GM12875 (cell line): Measurements from ENCODE around the gene MRTFB.

Source experiments
- H3K4me3 ChIP-seq: one replicate; pipeline ENCODE4 v1.5.1; 2011; ENCODE audit warnings: low read depth, low read length, control low read depth
- TF ChIP-seq, protein P1 (sequence below): IDR thresholded peaks from 2 replicates; pipeline ENCODE4 v1.5.1; 2011; ENCODE audit warnings: low read depth, mild to moderate bottlenecking, control low read depth, inconsistent platforms, low read length, moderate library complexity, borderline replicate concordance; ENCODE audit not compliant: insufficient read depth

The MRTFB gene

DNA sequence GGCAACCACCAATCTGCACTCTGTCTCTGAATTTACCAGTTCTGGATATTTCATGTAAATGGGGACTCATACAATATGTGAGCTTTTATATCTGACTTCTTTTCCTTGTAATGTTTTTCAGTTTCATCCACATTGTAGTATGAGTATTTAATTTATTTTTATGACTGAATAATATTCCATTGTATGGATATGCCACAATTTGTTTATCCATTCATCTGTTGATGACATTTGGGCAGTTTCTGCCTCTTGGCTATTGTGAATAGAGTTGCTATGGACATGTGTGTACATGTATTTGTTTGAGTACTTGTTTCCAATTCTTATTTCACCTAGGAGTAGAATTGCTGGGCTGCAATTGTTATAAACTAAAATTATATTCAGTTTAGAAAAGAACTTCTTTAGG is 126.9 kb downstream of the MRTFB start:
- H3K4me3 ChIP-seq, result no peak overlapping the region
- TF ChIP-seq, protein P1, sequence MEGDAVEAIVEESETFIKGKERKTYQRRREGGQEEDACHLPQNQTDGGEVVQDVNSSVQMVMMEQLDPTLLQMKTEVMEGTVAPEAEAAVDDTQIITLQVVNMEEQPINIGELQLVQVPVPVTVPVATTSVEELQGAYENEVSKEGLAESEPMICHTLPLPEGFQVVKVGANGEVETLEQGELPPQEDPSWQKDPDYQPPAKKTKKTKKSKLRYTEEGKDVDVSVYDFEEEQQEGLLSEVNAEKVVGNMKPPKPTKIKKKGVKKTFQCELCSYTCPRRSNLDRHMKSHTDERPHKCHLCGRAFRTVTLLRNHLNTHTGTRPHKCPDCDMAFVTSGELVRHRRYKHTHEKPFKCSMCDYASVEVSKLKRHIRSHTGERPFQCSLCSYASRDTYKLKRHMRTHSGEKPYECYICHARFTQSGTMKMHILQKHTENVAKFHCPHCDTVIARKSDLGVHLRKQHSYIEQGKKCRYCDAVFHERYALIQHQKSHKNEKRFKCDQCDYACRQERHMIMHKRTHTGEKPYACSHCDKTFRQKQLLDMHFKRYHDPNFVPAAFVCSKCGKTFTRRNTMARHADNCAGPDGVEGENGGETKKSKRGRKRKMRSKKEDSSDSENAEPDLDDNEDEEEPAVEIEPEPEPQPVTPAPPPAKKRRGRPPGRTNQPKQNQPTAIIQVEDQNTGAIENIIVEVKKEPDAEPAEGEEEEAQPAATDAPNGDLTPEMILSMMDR, result no peak

DNA sequence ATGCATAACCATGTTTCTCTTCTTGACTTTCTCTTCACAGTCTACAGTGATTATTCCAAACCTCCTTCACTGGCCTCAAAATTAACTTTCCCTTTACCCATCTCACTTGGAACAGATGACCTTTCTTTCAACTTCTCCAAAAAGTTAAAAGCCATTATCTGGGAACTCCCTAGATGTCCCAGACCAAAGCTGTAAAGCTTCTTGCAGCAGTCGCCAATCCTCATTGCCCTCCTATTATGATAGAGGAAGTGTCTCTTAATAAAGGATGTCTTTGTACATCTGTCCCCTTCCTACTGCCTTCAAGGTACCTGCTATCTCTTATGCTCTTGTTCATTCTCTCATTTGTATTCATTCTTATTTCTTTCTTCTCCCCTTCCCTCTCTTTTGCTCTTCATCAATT is 127.5 kb downstream of the MRTFB start:
- TF ChIP-seq, protein P1, result no peak

DNA sequence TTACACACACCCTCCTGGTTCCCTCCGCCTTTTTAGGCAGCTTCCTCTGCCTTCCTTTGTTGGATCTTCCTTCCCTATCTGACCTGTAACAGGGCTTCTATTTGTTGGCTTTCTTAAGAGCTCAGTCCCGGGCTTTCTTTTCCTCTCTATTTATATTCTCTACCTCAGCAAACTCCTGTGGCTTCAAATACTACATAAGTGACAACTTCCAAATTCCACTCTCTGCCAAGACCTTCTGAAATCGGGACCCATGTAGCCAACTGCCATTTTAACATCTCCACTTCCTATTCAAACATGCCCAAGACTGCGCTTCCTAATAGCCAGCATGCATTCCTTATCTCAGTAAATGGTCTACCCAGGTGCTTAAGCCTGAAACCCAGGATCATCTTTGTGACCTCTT is 128.1 kb downstream of the MRTFB start:
- TF ChIP-seq, protein P1, result no peak
- no peak overlapping the region for H3K4me3 ChIP-seq

More for the DNA sequence above, 127.5 kb downstream of the MRTFB start:
- no peak overlapping the region for H3K4me3 ChIP-seq

DNA sequence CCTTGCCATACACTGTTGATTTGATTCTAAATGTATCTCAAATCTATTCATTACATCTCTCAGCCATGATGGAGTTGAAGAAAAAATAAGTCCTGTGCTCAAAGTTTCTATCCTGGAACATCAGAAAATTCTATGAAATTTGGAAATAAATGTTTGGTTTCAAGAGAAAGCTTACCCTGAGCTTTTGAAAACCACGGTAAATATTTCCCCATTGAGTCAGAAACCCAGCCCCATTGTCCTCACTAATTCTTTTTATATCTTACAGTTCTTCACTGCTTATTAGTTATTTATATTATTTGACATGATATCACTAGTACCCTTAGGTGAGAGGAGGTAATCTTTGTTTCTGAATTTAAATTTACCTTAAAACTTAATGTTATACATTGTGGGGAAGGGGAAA is 128.5 kb downstream of the MRTFB start:
- H3K4me3 ChIP-seq, result no peak overlapping the region
- TF ChIP-seq, protein P1, result no peak

DNA sequence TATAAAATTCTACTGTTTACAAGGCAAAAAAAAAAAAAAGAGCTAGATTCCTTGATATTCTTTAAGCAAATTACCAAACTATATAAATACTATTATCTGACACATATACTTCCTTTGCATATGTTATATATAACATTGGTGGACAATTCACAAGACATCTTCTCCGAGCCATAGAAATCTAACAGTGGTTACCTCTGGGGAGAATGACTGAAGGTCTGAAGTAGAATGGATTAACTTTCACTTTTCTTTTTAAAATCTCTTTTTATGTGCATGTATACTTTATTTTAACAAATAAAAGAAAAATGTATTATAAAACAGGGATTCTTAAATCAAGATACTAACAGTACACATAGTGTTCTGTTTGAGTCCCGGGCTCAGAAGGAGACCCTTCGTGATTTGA is 131.0 kb downstream of the MRTFB start:
- H3K4me3 ChIP-seq, result no peak overlapping the region
- TF ChIP-seq, protein P1, result no peak

DNA sequence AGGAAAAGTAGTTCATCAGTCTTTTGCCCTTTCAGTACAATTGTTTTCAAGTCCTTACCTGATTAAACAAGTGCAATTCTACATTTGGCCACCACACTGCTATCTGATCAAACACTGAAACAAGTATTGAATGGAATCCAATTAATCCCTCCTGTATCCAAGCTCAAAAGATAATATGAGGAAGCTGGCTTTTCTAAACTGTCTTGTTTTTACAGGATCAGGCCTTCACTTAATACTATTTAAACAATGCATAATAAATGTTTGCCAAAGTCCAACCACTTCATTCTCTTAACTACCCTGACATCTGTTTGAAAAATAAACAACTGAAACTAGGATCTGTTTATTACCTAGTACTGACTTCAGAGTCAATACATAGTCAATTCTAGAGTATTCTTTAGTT is 131.6 kb downstream of the MRTFB start:
- H3K4me3 ChIP-seq, result no peak overlapping the region
- TF ChIP-seq, protein P1, result peak; percentile 24; the same call in 1 of the 2 replicates

DNA sequence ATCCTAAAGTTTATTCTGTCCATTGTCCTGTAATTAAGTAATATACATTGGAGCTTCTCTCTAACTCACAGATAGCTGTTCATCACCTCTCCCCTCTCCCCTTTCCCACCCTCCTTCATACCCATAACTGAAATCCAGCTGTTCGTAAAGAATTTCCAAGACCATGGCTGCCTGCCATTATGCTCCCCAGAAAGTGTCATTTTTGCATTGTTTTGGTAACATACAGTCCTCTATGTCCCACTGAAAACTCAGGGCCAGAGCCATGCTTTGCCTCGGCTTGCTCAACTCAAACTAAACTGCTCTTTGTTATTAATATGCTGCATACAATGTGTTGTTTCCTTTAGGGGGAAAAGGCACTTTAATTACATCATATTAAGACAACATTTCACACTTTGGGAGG is 132.0 kb downstream of the MRTFB start:
- TF ChIP-seq, protein P1, result no peak
- no peak overlapping the region for H3K4me3 ChIP-seq
